CD14-positive monocyte (primary cell): Measurements from ENCODE around the gene INPP4A. TPM values are rescaled to one million over a fixed set of nuclear protein-coding genes. Genes with fewer than 3 reads are reported as not detected.

Source experiments
- DNase-seq, 3 donors: peaks; one replicate each; pipeline ENCODE4 v3.0.0-alpha.2; 2011 to 2022
- H2AFZ ChIP-seq: 2 replicates; pipeline ENCODE4 v1.6.0; 2012; ENCODE audit warnings: mild to moderate bottlenecking, low read depth, low read length, inconsistent platforms; ENCODE audit not compliant: insufficient read depth, poor library complexity, severe bottlenecking
- H3K27ac ChIP-seq, 2 donors: 1 replicate in 1 of 2; 2 replicates in 1 of 2; pipeline ENCODE4 v1.5.1; 2012 to 2013; ENCODE audit warnings: low read length in 2 of 2, control low read depth in 1 of 2, inconsistent platforms in 1 of 2, low read depth in 1 of 2, mild to moderate bottlenecking in 1 of 2
- H3K27me3 ChIP-seq, 2 donors: one replicate each; pipeline versions ENCODE4 v1.6.0 to v1.6.1; 2011 to 2013; ENCODE audit warnings: low read length in 2 of 2; ENCODE audit not compliant: control insufficient read depth in 2 of 2, insufficient read depth in 2 of 2
- H3K36me3 ChIP-seq, 2 donors: replicated peaks in 1 of 2; 1 replicate in 1 of 2; 2 replicates in 1 of 2; pipeline versions ENCODE4 v1.5.1 to v1.6.1; 2012 to 2013; ENCODE audit warnings: low read length in 2 of 2, control low read depth in 1 of 2, inconsistent platforms in 1 of 2, mild to moderate bottlenecking in 1 of 2; ENCODE audit not compliant: insufficient read depth in 2 of 2, control insufficient read depth in 1 of 2
- H3K4me1 ChIP-seq, 2 donors: 1 replicate in 1 of 2; 2 replicates in 1 of 2; pipeline versions ENCODE4 v1.5.1 to v1.6.1; 2012 to 2013; ENCODE audit warnings: low read length in 2 of 2, control low read depth in 1 of 2, inconsistent platforms in 1 of 2, mild to moderate bottlenecking in 1 of 2, moderate library complexity in 1 of 2; ENCODE audit not compliant: insufficient read depth in 2 of 2, control insufficient read depth in 1 of 2
- H3K4me2 ChIP-seq: replicated peaks from 2 replicates; pipeline ENCODE3; 2012; ENCODE audit warnings: low read length, moderate library complexity, mild to moderate bottlenecking; ENCODE audit not compliant: poor library complexity, severe bottlenecking; ENCODE audit errors: extremely low read depth
- H3K4me3 ChIP-seq, 3 experiments: fragments of 200-600 bp in 1 of 3; sonication (generic) in 1 of 3; replicated peaks in 1 of 3; 1 replicate in 2 of 3; 2 replicates in 1 of 3; pipeline ENCODE4 v1.5.1; 2011 to 2013; ENCODE audit warnings: low read length in 3 of 3, mild to moderate bottlenecking in 3 of 3, control low read depth in 2 of 3, low read depth in 2 of 3, inconsistent platforms in 1 of 3, moderate library complexity in 1 of 3
- H3K79me2 ChIP-seq: 2 replicates; pipeline ENCODE4 v1.6.0; 2012; ENCODE audit warnings: mild to moderate bottlenecking, control low read depth, inconsistent platforms, low read length, moderate library complexity; ENCODE audit not compliant: insufficient read depth
- H3K9ac ChIP-seq: 2 replicates; pipeline ENCODE4 v1.6.0; 2017; ENCODE audit warnings: low read length, mild to moderate bottlenecking; ENCODE audit not compliant: insufficient read depth, poor library complexity, severe bottlenecking
- H3K9me3 ChIP-seq, 2 donors: replicated peaks in 1 of 2; 1 replicate in 1 of 2; 2 replicates in 1 of 2; pipeline versions ENCODE4 v1.5.1 to v1.6.1; 2012 to 2013; ENCODE audit warnings: low read length in 2 of 2, control low read depth in 1 of 2; ENCODE audit not compliant: control insufficient read depth in 1 of 2, insufficient read depth in 1 of 2
- H4K20me1 ChIP-seq: 2 replicates; pipeline ENCODE4 v1.6.0; 2012; ENCODE audit warnings: mild to moderate bottlenecking, low read length, control low read depth, moderate library complexity; ENCODE audit not compliant: insufficient read depth
- H3K27ac Mint-ChIP-seq, 7 donors: one replicate each; pipeline ENCODE4 v1.8.0; 2020; ENCODE audit warnings: mild to moderate bottlenecking in 7 of 7, mixed read lengths in 7 of 7, moderate library complexity in 6 of 7, inconsistent platforms in 2 of 7
- H3K27me3 Mint-ChIP-seq, 3 donors: one replicate each; pipeline ENCODE4 v1.8.0; 2021 to 2022; ENCODE audit warnings: low read depth in 3 of 3, mild to moderate bottlenecking in 3 of 3, mixed read lengths in 3 of 3, moderate library complexity in 3 of 3, inconsistent platforms in 1 of 3
- H3K36me3 Mint-ChIP-seq, 2 donors: one replicate each; pipeline ENCODE4 v1.8.0; 2020; ENCODE audit warnings: mixed read lengths in 2 of 2, inconsistent platforms in 1 of 2, mild to moderate bottlenecking in 1 of 2
- H3K4me1 Mint-ChIP-seq: one replicate; pipeline ENCODE4 v1.8.0; 2020; ENCODE audit warnings: mild to moderate bottlenecking, mixed read lengths
- H3K4me3 Mint-ChIP-seq, 2 donors: one replicate each; pipeline ENCODE4 v1.8.0; 2020; ENCODE audit warnings: mild to moderate bottlenecking in 2 of 2, mixed read lengths in 2 of 2, moderate library complexity in 1 of 2
- H3K9me3 Mint-ChIP-seq, 7 donors: one replicate each; pipeline ENCODE4 v1.8.0; 2020 to 2022; ENCODE audit warnings: mixed read lengths in 7 of 7, mild to moderate bottlenecking in 6 of 7, moderate library complexity in 6 of 7, inconsistent platforms in 2 of 7
- CTCF ChIP-seq: fragments of 200-600 bp; IDR thresholded peaks from one replicate; pipeline ENCODE4 v1.8.0; 2022; ENCODE audit warnings: antibody characterized with exemption, mild to moderate bottlenecking
- WGBS: methylation state at CpG from one replicate; pipeline ENCODE4 v1.1.5; 2013; ENCODE audit warnings: missing lambda C conversion rate; ENCODE audit not compliant: insufficient coverage; 5-methylcytosine and 5-hydroxymethylcytosine counted together
- intact Hi-C, 2 donors: fragments of 100-400 bp; cut with micrococcal nuclease; formaldehyde crosslinking; loops; one replicate each; pipeline versions ENCODE4 v1.15.0 to v1.15.1; 2023
- polyA plus RNA-seq, 3 donors: library from polyadenylated mRNA; depleted of rRNA in 1 of 3; unstranded in 2 of 3; stranded (reverse) in 1 of 3; fragments of 300-500 nt in 2 of 3; fragments of >200 nt in 1 of 3; fragmentation: Illumina TruSeq in 2 of 3; gene quantifications; 1 replicate in 2 of 3; 2 replicates in 1 of 3; pipeline ENCODE4 v1.2.3, GENCODE V29; 2012 to 2021

Gene INPP4A
- polyA plus RNA-seq, 3 donors, result 13.7 to 52.4 (median 20.7) TPM

GRCh38 chr2:98530114-98530513 is 85.5 kb downstream of the INPP4A start:
- no peak overlapping the region for H3K4me3 ChIP-seq
- H4K20me1 ChIP-seq, result peaks cover 20% of the 10 kb centered on the region
- H2AFZ ChIP-seq, result no peak overlapping the region
- Mint-ChIP-seq H3K27ac (no peak overlapping the region), H3K4me1 (peaks cover 7% of the 10 kb centered on the region), H3K27me3 (peaks cover 0 to 4% (median 2%) of the 10 kb centered on the region in 3 donors), H3K9me3 (peaks cover 0 to 5% (median 2%) of the 10 kb centered on the region in 7 donors), H3K4me3 (no peak overlapping the region), H3K36me3 (peaks cover 53 to 68% of the 10 kb centered on the region in 2 donors)
- no peak for DNase-seq
- H3K4me1 ChIP-seq, result no peaks in the 10 kb centered on the region
- no peak overlapping the region for H3K4me2 ChIP-seq
- WGBS, result no CpG with 5 or more reads among the region's 1 CpG
- no peaks in the 10 kb centered on the region for H3K9me3 ChIP-seq
- no peak for TF ChIP-seq CTCF
- H3K27ac ChIP-seq, result no peak overlapping the region
- no peaks in the 10 kb centered on the region for H3K27me3 ChIP-seq
- H3K79me2 ChIP-seq, result no peaks in the 10 kb centered on the region
- peaks cover 28 to 50% of the 10 kb centered on the region in 2 donors for H3K36me3 ChIP-seq
- no peak overlapping the region for H3K9ac ChIP-seq
- intact Hi-C loops, result no loop called here

GRCh38 chr2:98532756-98533155 is 88.1 kb downstream of the INPP4A start:
- WGBS, result 100% methylated on average over 1 of the region's 6 CpGs
- Histone ChIP-seq H3K36me3 (peaks cover 50 to 55% of the 10 kb centered on the region in 2 donors), H3K9ac (no peak overlapping the region), H3K4me2 (no peak overlapping the region), H3K79me2 (no peaks in the 10 kb centered on the region), H2AFZ (no peak overlapping the region), H3K27ac (no peak overlapping the region), H3K27me3 (no peaks in the 10 kb centered on the region), H4K20me1 (peaks cover 21% of the 10 kb centered on the region), H3K4me3 (no peak overlapping the region), H3K4me1 (no peaks in the 10 kb centered on the region), H3K9me3 (no peaks in the 10 kb centered on the region)
- peaks cover 0 to 3% (median 1%) of the 10 kb centered on the region in 3 donors for H3K27me3 Mint-ChIP-seq
- peaks cover 0 to 2% (median 0%) of the 10 kb centered on the region in 7 donors for H3K9me3 Mint-ChIP-seq
- no peak for DNase-seq
- intact Hi-C loops, result no loop called here
- H3K4me1 Mint-ChIP-seq, result peaks cover 7% of the 10 kb centered on the region
- H3K27ac Mint-ChIP-seq, result no peak overlapping the region
- H3K4me3 Mint-ChIP-seq, result no peak overlapping the region
- H3K36me3 Mint-ChIP-seq, result peaks cover 62 to 70% of the 10 kb centered on the region in 2 donors
- TF ChIP-seq CTCF, result no peak
